HG03097 (cell line): Measurements from ENCODE around the gene ZYG11A.

ENCODE experiments used
- ATAC-seq: cut with Tn5 transposase; IDR thresholded peaks from one replicate; pipeline ENCODE4 v1.9.1; 2021; ENCODE audit not compliant: unreplicated experiment, low FRiP score

ZYG11A gene

GRCh38 chr1:52916241-52916975, 73.8 kb downstream of the ZYG11A start:
- ATAC-seq: no peak

GRCh38 chr1:52917156-52917555, 74.6 kb downstream of the ZYG11A start:
- no peak for ATAC-seq

GRCh38 chr1:52917581-52917980, 75.0 kb downstream of the ZYG11A start:
- no peak for ATAC-seq

- no peak for ATAC-seq
These were observed 75.6 kb downstream of the ZYG11A start for GRCh38 chr1:52918201-52918600.

GRCh38 chr1:52919051-52919722, 76.6 kb downstream of the ZYG11A start:
- no peak for ATAC-seq

GRCh38 chr1:52919723-52920483, 77.3 kb downstream of the ZYG11A start:
- ATAC-seq: no peak

GRCh38 chr1:52920791-52921291, 78.3 kb downstream of the ZYG11A start:
- no peak for ATAC-seq

- ATAC-seq: no peak
These were observed 83.0 kb downstream of the ZYG11A start for GRCh38 chr1:52925571-52926005.

GRCh38 chr1:52926864-52927211, 84.3 kb downstream of the ZYG11A start:
- no peak for ATAC-seq

- ATAC-seq: no peak
These were observed 84.9 kb downstream of the ZYG11A start, which contains the start of gene SCP2 for GRCh38 chr1:52927212-52928014. TSS of gene SCP2 (plus strand) at chr1:52927276. CDS start at chr1:52927397, 121 bp downstream.

- ATAC-seq: no peak
These were observed 85.5 kb downstream of the ZYG11A start for GRCh38 chr1:52928015-52928404.

GRCh38 chr1:52929019-52929418, 86.5 kb downstream of the ZYG11A start:
- no peak for ATAC-seq

- ATAC-seq: no peak
These were observed 95.0 kb downstream of the ZYG11A start for GRCh38 chr1:52937433-52938182.

GRCh38 chr1:52938183-52938451, 95.6 kb downstream of the ZYG11A start:
- ATAC-seq: no peak

GRCh38 chr1:52943876-52944416, 101.4 kb downstream of the ZYG11A start:
- ATAC-seq: no peak

- ATAC-seq: no peak
These were observed 102.0 kb downstream of the ZYG11A start for GRCh38 chr1:52944566-52944965.
